A549 (cell line): ENCODE data around the gene DTX1.

Source experiments
- JUN ChIP-seq, 2 experiments: fragments of >200 bp; sonication (Bioruptor Twin); formaldehyde crosslinking; IDR thresholded peaks; 2 replicates in 1 of 2; 3 replicates in 1 of 2; pipeline ENCODE4 v1.6.1; 2016 to 2017
- MAFK ChIP-seq: fragments of 450-650 bp; IDR thresholded peaks from 2 replicates; pipeline ENCODE4 v1.6.1; 2014; ENCODE audit not compliant: partially characterized antibody
- MAZ ChIP-seq: fragments of 150-350 bp; IDR thresholded peaks from 2 replicates; pipeline ENCODE4 v1.6.1; 2014; ENCODE audit warnings: antibody characterized with exemption, low read depth, low read length, borderline replicate concordance
- NPAS2 ChIP-seq: fragments of 250-450 bp; sonication (Bioruptor Pico); IDR thresholded peaks from 2 replicates; pipeline ENCODE4 v1.8.0; 2022; ENCODE audit warnings: mild to moderate bottlenecking, moderate library complexity, borderline replicate concordance
- PBX3 ChIP-seq: IDR thresholded peaks from 2 replicates; pipeline ENCODE4 v1.6.1; 2012
- TF ChIP-seq, protein P1 (sequence below): fragments of 200-600 bp; sonication (generic); IDR thresholded peaks from 2 replicates; pipeline ENCODE4 v1.6.1; 2016; ENCODE audit warnings: antibody characterized with exemption, mild to moderate bottlenecking, moderate library complexity
- TF ChIP-seq, protein P2 (sequence below): fragments of >200 bp; sonication (Bioruptor Twin); formaldehyde crosslinking; IDR thresholded peaks from 3 replicates; pipeline ENCODE4 v1.5.1; 2016

DNA sequence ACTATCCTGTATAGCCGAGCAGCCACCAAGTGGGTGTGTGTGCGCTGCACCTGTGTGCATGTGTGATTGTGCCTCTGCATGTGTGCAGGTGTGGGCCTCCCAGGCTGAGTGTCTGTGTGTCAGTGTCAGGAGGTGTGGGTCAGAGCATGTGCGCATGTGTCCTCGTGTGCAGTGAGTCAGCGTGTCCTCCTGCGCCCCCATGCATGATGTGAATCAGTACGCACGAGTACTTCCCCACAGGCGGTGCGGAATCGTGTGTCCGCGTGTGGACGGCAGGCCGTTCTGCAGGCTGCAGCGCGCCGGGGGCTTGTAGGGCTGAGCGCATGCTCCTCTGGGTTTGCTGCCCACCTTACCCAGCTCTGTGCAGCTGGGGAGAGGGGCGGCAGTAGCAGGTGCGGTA, 34.2 kb downstream of the DTX1 start:
- no peak for TF ChIP-seq NPAS2 (CRISPR knock-in tag)
- TF ChIP-seq, protein P1, sequence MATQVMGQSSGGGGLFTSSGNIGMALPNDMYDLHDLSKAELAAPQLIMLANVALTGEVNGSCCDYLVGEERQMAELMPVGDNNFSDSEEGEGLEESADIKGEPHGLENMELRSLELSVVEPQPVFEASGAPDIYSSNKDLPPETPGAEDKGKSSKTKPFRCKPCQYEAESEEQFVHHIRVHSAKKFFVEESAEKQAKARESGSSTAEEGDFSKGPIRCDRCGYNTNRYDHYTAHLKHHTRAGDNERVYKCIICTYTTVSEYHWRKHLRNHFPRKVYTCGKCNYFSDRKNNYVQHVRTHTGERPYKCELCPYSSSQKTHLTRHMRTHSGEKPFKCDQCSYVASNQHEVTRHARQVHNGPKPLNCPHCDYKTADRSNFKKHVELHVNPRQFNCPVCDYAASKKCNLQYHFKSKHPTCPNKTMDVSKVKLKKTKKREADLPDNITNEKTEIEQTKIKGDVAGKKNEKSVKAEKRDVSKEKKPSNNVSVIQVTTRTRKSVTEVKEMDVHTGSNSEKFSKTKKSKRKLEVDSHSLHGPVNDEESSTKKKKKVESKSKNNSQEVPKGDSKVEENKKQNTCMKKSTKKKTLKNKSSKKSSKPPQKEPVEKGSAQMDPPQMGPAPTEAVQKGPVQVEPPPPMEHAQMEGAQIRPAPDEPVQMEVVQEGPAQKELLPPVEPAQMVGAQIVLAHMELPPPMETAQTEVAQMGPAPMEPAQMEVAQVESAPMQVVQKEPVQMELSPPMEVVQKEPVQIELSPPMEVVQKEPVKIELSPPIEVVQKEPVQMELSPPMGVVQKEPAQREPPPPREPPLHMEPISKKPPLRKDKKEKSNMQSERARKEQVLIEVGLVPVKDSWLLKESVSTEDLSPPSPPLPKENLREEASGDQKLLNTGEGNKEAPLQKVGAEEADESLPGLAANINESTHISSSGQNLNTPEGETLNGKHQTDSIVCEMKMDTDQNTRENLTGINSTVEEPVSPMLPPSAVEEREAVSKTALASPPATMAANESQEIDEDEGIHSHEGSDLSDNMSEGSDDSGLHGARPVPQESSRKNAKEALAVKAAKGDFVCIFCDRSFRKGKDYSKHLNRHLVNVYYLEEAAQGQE = no peak
- no peak for TF ChIP-seq MAZ
- no peak for TF ChIP-seq PBX3
- TF ChIP-seq MAFK = no peak
- no peak for TF ChIP-seq JUN (IDR thresholded peaks at IDR 0.05)
- TF ChIP-seq, protein P2, sequence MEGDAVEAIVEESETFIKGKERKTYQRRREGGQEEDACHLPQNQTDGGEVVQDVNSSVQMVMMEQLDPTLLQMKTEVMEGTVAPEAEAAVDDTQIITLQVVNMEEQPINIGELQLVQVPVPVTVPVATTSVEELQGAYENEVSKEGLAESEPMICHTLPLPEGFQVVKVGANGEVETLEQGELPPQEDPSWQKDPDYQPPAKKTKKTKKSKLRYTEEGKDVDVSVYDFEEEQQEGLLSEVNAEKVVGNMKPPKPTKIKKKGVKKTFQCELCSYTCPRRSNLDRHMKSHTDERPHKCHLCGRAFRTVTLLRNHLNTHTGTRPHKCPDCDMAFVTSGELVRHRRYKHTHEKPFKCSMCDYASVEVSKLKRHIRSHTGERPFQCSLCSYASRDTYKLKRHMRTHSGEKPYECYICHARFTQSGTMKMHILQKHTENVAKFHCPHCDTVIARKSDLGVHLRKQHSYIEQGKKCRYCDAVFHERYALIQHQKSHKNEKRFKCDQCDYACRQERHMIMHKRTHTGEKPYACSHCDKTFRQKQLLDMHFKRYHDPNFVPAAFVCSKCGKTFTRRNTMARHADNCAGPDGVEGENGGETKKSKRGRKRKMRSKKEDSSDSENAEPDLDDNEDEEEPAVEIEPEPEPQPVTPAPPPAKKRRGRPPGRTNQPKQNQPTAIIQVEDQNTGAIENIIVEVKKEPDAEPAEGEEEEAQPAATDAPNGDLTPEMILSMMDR = no peak
